GM12873 (cell line): ENCODE measurements around the gene IL1B.

ENCODE experiments used
- TF ChIP-seq, protein P1 (sequence below): IDR thresholded peaks from 2 replicates; pipeline ENCODE4 v1.5.1; 2012; ENCODE audit warnings: low read depth, mild to moderate bottlenecking, moderate library complexity, low read length, control low read depth; ENCODE audit not compliant: insufficient read depth; ENCODE audit errors: missing control alignments

Gene IL1B

DNA sequence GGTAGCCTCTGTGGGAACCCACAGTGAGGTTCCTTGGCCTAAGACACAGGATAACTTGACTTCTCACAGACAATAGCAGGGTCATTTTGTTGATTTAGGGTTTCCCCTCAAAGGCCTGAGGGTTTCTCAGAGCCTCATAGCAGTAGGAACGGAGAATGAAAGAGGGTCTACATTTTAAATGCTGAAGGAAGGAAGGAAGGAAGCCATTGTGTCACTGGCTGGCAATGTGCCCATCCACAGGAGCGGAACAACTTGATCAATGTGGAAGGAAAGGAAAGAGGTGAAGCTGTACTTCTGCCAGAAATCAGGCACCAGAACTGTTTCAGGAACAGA, 5.1 kb downstream of the IL1B start:
- TF ChIP-seq, protein P1, sequence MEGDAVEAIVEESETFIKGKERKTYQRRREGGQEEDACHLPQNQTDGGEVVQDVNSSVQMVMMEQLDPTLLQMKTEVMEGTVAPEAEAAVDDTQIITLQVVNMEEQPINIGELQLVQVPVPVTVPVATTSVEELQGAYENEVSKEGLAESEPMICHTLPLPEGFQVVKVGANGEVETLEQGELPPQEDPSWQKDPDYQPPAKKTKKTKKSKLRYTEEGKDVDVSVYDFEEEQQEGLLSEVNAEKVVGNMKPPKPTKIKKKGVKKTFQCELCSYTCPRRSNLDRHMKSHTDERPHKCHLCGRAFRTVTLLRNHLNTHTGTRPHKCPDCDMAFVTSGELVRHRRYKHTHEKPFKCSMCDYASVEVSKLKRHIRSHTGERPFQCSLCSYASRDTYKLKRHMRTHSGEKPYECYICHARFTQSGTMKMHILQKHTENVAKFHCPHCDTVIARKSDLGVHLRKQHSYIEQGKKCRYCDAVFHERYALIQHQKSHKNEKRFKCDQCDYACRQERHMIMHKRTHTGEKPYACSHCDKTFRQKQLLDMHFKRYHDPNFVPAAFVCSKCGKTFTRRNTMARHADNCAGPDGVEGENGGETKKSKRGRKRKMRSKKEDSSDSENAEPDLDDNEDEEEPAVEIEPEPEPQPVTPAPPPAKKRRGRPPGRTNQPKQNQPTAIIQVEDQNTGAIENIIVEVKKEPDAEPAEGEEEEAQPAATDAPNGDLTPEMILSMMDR: no peak

DNA sequence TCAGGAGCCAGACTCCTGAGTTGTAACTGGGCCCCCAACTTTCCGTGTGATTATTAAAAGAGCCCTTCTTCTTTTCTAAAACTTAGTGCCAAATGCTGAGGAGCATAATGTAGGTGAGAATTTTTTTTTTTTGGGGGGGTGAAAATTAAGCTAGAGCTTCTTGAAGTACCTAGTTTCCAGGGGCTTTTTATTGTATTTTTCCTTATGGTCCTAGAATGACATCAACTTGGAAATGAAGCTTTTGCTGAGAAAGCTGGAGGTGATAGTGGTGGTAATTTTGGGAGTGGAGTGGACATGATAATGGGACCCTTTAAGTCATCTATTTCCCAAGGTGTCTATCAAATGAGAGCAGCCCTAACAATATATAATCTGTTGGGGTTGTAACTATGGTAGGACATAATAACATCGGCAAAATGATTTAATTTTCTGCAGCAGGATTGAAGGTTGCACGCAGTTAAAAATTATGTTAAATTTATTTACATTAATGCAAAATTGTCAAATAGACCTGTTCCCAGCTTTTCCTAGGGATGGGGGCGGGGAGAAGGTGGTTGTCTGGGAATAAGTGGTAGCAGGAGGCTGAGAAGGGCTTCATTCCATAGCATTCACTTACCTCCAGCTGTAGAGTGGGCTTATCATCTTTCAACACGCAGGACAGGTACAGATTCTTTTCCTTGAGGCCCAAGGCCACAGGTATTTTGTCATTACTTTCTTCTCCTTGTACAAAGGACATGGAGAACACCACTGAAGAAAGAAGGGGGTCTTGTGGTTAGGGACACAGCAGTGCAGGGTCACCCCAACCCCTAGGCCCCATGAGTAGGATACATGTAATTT, 5.7 kb downstream of the IL1B start:
- TF ChIP-seq, protein P1: no peak

DNA sequence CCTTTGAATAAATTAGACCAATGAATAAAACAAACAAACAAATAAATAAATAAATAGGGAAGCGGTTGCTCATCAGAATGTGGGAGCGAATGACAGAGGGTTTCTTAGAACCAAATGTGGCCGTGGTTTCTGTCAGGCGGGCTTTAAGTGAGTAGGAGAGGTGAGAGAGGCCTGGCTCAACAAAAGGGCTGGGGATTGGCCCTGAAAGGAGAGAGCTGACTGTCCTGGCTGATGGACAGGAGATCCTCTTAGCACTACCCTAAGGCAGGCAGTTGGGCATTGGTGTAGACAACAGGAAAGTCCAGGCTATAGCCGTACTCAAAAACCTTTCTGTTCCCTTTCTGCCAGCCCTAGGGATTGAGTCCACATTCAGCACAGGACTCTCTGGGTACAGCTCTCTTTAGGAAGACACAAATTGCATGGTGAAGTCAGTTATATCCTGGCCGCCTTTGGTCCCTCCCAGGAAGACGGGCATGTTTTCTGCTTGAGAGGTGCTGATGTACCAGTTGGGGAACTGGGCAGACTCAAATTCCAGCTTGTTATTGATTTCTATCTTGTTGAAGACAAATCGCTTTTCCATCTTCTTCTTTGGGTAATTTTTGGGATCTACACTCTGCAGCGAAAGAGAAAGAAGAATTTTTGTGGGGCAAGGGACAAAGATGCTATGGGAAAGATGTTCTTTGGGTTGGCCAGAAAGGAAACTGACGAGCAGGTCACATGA, 6.5 kb downstream of the IL1B start:
- TF ChIP-seq, protein P1: no peak

DNA sequence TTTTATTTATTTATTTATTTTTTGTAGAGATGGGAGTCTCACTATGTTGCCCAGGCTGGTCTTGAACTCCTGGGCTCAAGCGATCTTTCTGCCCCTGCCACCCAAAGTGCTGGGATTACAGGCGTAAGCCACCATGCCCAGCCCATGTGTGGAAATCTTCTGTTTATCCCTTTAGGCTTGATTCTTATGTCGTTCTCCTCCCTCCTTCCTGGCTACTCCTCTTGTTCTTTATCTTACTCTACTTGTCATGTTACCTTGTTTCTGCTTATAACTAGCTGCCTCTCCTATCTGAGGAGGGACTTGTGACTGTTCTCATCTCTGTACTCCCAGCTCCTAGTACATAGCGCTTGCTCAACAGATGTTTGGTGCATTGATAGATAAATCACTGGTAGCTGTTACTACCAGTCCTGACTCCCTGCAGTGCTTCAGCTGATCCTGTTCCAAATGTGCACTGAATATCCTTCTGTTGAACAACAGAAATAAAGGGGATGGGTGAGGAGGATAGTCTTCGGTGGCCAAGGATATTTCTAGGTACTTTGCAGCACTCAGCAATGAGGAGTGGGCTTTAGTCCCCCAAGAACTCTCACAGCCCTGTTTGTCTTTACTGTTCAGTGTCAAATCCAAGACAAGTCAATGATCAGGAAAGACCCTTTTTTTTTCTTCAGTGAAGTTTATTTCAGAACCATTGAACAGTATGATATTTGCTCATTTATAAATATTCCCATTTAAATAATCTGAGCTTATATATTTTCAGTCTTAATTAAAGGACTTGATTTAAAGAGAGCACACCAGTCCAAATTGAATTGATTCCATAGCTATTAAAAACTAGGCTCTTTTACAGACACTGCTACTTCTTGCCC, 7.2 kb downstream of the IL1B start:
- TF ChIP-seq, protein P1: no peak

DNA sequence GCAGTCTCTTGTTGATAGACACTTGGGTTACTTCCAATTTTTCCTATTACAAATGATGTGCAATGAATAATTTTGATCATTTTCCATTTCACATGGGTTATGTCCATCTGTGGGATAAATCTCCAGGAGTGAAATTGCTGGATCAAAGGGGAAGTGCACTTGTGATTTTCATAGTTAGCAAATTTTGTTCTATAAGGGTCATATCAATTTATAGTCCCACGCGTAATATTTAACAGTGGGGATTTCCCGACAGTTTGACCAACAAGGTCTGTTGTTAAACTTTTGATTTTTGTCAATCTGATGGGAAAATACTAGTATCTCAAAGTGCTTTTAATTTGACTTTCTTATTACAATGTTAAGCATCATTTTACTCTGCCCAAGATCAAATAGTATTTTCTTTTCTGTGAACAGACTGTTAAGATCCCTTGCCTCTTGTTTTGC, 8.3 kb downstream of the IL1B start:
- TF ChIP-seq, protein P1: no peak

DNA sequence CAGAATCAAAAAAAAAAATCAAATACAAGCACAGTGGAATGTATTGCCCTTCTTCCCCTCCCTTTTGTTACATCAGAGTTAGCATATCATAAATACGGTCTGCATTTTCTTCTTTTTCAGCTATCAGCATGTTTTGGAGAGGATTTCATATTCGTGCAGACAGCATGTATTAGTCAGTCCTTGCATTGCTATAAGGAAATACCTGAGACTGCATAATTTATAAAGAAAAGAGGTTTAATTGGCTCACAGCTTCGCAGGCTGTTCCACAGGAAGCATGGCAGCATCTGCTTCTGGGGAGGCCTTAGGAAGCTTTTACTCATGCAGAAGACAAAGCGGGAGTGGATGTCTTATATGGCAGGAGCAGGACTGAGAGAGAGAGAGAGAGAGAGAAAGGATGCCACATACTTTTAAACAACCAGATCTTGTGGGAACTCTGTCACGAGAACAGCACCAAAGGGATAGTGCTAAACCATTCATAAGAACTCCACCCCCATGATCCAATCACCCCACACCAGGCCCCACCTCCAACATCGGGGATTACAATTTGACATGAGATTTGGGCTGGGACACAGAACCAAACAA, 8.9 kb downstream of the IL1B start:
- TF ChIP-seq, protein P1: no peak
